Hematopoietic multipotent progenitor cell treated with erythropoietin and hydrocortisone succinate and interleukin-3 and kit ligand, for 4 days (in vitro differentiated cells): Measurements from ENCODE around the gene COPS9.
A peak's percentile ranks its signal among the peaks of the same experiment; 100 is the strongest.

Experiments used
- DNase-seq: peaks from one replicate; pipeline ENCODE4 v3.0.0-alpha.2; 2015

Gene COPS9

DNA sequence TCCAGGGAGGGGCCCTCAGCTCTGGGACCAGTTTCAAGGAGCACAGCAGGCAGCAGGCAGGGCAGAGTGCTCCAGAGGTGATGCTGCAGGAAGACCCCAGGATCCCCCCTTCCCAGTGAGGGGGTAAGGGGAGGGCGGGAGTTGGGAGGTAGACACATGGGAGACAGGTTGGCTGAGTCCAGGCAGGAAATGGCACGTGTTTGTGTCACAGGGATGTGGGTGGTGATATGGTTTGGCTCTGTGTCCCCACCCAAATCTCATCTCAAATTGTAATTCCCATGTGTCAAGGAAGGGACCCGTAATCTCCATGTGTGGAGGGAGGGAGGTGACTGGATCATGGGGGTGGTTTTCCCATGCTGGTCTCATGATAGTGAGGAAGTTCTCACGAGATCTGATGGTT lies 29.6 kb upstream of the COPS9 start:
- no peak for DNase-seq

GRCh38 chr2:240165034-240165433 lies 28.9 kb upstream of the COPS9 start:
- DNase-seq = no peak

- DNase-seq = no peak
These were observed 28.5 kb upstream of the COPS9 start for GRCh38 chr2:240164586-240164985.

DNA sequence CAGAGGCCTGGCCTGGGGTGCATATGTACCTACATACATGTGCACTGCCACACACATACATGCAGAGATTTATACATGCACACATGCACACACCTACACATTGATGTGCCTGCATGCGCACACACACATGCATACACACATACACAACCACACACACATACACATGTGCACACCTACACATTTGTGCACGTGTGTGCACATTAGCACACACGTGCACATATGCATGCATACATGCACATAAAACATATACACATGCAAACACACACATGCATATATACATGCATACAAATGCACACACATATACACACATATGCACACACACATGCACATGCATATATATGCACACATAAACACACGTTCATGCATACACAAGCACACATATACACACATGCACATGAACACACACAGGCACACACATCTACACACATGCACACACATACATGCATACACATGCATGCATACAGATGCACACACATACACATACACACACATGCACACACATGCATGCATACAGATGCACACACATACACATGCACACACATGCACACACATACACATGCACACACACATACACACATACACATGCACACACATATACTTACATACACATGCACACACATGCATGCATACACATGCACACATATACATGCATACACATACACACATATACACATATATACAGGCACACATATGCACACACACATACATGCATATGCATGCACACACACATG lies 27.9 kb upstream of the COPS9 start:
- DNase-seq = no peak

GRCh38 chr2:240162939-240163714 lies 27.0 kb upstream of the COPS9 start:
- no peak for DNase-seq

GRCh38 chr2:240162531-240162930 lies 26.4 kb upstream of the COPS9 start:
- no peak for DNase-seq

DNA sequence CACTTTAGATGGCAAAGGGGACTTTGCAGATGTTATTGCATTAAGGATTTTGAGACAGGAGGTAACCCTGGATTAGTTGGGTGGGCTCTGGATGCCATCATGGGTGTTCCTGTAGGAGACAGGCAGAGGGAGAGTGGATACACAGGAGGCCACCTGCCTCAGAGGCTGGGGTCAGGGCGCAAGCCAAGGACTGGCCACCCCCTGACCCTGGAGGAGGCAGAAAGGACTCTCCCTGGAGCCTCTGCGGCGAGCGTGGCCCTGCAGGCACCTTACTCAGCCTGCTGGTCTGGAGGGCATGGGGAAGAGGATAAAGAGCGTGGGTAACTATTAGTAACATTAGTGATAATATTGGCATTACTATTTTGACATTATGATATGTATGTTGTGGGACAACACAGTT lies 25.9 kb upstream of the COPS9 start:
- DNase-seq = no peak

DNA sequence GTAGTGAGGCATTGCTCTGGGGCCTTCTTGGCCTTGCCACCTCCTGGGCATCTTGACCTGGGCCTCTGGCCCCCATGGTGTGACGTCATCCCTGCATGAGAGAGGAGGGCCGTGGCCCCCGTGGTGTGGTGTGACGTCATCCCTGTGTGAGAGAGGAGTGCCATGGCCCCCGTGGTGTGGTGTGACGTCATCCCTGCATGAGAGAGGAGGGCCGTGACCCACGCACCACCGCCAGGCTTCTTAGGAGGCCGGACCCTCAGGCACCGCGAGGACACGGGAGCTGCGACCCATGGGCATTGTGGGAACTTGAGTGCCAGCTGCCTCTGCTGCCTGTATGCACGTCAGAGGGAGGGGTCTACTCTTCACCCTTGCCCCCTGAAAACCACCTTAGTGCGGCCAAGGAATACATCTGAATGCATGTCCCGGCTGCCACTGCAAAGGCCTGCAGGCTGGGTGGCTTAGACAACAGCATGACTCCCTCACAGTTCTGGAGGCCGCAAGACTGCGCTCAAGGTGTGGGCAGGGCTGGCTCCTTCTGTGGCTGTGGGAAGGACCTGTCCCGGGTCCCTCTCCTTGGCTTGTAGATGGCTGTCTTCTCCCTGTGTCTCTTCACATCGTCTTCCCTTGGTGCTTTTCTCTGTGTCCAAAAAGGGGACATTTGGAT lies 25.1 kb upstream of the COPS9 start:
- no peak for DNase-seq

GRCh38 chr2:240160291-240161086 lies 24.4 kb upstream of the COPS9 start:
- DNase-seq = no peak

GRCh38 chr2:240159251-240159839 lies 23.2 kb upstream of the COPS9 start:
- no peak for DNase-seq

DNA sequence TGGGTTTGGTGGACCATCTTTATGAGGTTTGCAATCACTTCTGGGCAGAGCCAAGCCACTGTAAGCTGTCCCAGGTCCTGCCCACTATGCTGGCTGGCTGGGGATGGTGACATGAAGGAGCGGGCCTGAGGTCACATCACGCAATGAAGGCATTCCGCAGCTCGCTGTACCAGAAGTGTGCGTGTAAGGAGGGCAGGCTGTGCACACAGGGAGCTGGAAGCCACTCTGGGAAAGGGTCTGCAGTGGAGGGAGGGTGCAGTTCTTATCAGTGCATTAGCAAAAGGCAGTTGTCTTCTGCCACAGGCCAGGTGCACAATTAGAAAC lies 21.0 kb upstream of the COPS9 start:
- no peak for DNase-seq

- no peak for DNase-seq
These were observed 20.5 kb upstream of the COPS9 start for GRCh38 chr2:240156435-240157146.

DNA sequence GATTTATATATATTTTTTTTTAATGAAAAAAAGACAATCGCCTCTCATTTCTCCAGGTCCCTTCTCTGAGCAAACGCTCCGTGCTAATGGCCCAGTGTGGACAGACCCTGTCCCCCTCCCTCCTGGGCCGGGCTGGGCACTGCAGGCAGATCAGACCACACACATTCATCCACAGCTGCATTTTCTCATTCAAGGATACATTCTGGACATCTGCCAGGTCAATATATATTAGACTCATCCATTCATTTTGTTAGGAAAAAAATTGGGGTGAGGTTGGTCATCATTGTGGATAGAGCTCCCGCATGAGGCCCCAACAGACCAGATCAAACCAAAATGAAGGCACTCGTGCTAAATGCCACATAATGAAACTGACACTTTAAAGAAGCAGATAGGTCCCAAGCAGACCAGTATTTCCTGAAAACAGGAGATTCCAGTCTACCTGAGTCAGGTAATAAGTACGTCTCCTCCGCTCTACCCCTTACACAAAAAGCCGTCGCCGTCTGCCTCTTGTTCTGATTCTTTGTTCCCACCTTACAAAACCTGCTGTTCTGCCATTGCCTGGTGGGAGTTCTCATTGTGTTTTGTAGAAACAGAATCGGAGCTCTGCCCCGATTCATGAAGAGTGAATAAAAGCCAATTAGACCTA lies 19.8 kb upstream of the COPS9 start:
- DNase-seq = no peak

DNA sequence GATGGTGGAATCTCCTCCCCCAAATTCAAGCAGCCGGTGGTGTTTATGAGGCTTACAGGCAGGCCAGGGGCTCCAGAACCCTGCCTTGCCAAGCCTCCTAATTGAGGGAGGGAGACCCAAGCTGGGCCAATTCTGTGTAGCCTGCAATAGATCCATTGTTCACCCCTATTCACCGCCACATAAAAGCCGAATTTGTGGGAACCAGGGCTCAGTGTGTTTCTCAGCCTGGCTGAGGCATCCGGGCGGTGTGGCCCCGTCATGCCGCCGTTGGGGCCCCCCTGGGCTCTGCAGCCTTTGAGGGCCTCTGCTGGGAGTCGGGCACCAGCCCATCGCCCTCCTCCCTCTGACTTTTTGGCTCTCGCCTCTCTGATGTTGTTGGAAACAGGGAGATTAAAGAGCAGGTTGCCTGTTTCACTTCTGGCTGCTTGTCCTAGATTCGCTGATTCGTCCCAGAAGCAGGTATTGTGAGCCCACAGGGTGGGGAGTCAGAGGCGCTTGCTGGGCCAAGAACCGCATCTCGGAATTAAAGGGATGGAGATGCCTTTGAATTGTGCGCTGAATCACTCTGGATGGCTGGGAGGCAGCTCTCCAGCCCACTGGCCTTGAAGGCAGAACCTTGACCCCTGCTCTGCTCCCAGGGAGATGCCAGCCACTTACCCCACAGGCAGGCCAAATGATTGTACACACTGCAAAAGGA lies 19.1 kb upstream of the COPS9 start:
- no peak for DNase-seq

DNA sequence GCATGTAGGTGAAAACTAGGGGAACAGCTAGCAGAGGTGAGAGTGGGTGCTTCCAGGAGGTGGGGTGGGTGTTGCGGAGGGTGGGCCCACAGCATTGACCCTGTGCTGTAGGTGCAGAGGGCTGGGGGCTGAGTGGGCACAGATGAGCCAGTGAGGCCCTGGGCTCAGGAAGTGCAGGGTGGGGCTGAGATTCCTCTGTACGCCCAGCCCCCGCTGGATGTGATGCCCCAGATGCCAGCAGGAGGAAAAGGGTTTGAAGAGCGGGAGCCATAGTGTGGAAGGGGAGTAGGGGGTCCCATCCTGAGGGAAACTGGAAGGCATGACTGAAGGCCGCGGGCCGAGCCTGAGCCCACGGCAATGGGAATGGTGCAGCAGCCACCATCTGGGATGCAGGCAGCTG lies 18.5 kb upstream of the COPS9 start:
- DNase-seq = no peak

DNA sequence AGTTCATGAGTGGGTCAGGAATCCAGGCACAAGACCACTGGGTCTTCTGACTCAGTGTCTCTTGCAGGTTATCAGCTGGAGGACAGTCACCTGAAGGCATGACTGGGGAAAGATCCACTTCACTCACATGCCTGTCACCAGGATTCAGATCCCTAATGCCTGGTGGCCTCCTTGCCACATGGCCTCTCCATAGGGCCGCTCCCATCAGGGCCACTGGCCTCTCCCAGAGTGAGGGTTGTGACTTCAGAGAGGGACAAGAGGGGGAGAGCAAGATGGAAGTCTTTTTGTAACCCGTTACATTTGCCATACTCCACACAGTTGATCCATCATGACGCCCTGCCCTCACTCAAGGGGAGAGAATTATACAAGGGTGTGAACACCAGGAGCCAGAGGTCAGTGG lies 17.3 kb upstream of the COPS9 start:
- DNase-seq = no peak

- no peak for DNase-seq
These were observed 15.4 kb upstream of the COPS9 start for GRCh38 chr2:240151477-240152031.

DNA sequence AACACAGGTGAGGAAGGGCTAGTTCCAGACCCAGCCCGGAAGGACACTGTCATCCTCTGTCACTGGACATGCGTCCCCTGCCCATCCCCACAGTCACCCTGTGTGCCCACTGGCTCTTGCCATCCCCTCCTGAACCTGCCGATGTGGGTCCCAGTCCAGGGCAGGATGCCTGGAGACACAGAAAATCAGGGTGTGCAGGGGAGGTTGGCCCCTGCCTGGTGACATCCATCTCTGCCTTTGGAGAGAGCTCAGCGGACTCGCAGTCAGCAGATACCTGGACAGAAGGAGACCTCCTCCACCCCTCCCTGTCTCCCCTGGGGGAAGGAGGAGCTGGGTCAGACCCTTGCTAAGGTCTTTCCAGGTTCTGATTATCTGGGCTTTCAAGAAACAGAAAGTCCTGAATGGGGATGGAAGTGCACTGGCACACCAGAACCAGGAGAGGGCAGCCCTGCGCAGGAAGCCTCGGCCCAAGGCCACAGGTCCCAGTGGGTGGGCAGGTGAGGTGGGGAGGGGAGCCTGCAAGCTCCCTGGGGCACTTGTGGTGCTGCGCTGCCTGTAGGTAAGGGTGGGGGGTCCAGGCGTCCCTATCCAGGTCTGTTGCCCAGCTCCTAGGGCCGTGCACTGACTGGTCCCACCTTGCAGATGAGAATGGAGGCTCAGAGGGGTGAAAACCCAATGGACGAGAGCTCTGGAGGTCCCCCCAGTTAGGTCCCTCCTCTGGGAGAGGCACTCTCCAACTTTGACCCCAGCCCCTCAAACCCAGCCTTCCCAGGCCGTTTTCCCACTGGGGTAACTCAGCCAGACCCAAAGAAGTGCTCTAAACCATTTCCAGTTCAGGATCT lies 14.1 kb upstream of the COPS9 start:
- peak; percentile 45 for DNase-seq

GRCh38 chr2:240147911-240148587 lies 11.9 kb upstream of the COPS9 start:
- no peak for DNase-seq
